Activated effector memory CD4-positive, alpha-beta T cell treated with Interleukin-2 at 50 U/mL for 16 hours (primary cell): ENCODE measurements around the gene ARHGAP32.
"Not testable (repeated sequence)": the region's sequence is repeated elsewhere in the genome, so short reads cannot be mapped to it uniquely, and the experiment has no call there.

Experiments
- DNase-seq: peaks from one replicate; pipeline ENCODE4 v3.0.0-alpha.2; 2020

The ARHGAP32 gene

DNA sequence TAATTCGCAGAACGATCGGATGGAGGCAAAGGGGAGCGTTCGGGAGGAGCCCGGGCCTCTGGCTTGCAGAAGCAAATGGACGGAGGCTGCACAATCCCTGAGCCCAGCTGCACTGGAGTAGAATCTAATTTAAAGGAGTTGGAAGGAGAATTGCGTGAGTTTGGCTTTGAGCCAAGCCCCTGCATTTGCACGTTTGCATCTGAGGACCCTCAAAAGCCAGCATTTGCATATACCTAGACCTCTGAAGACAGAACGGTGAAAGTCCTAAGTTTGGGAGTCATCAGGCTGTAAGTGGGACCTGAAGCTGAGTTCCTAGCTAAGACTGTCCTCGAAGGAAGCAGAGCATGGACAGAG lies 265.0 kb downstream of the ARHGAP32 start:
- DNase-seq, result no peak

DNA sequence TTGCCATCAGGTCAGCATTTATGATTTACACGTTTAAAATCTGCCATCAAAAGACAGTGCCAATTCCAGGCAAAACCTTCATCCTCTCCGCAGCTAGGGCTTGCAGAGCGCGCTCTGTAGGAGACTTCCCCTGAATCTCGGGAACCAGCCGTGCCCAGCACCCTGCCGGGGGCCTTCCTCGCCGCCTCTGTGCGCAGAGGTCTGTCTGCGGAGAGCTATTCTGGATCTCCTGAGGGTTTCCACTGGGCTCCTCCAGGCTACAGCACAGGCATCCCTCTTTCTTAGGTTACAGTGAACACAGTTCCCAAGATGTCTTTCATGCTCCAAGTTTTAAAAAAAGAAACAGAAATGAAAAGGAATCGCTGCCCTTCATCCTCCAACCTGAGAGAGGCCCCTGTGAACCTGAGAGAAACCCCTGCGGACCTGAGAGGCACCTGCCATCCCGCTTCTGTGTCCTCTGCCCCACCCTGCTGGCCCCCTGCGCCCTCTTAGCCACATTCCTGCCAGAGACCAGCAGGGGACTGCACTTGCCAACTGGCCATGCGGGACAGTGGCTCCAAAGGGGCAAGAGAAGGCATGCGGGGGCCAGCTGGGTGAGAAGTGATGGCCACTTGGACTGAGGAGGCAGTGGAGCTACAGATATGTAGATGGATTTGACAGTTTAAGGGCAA lies 265.6 kb downstream of the ARHGAP32 start:
- no peak for DNase-seq

DNA sequence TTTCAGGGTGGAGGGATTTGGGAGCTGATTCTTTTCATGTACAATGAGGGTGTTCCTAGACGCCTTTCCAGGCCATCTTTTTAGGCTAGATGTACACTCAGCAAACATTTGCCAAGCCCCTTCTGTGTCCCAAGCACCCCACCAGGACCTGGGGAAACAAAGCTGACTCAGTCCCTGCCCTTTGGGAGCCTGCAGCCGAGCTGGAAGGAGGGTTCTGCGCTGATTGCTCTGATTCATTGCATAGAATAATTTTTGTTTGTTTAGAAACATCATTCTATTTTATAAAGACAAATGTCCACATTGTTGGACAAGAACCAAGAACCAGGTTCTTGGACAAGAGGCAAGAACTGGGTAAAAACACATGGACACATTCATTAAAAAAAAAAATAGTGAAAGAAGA lies 266.1 kb downstream of the ARHGAP32 start:
- no peak for DNase-seq

DNA sequence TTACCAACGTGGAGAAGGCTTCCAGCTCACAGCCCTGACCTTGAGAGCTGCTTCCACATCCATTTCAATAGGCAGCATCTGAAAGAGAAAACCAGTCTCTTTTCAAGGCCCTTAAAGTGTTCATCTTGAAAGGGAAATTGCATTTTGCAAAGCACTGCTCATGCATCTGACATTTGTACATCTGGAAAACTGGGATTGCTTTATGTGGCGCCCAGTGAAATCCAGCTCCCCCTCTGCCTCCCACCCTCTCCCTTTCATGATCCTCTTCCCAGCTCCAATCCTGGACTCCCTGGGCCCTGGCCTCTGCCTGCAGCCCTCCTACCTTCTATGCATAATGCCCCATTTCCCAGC lies 266.9 kb downstream of the ARHGAP32 start:
- no peak for DNase-seq

DNA sequence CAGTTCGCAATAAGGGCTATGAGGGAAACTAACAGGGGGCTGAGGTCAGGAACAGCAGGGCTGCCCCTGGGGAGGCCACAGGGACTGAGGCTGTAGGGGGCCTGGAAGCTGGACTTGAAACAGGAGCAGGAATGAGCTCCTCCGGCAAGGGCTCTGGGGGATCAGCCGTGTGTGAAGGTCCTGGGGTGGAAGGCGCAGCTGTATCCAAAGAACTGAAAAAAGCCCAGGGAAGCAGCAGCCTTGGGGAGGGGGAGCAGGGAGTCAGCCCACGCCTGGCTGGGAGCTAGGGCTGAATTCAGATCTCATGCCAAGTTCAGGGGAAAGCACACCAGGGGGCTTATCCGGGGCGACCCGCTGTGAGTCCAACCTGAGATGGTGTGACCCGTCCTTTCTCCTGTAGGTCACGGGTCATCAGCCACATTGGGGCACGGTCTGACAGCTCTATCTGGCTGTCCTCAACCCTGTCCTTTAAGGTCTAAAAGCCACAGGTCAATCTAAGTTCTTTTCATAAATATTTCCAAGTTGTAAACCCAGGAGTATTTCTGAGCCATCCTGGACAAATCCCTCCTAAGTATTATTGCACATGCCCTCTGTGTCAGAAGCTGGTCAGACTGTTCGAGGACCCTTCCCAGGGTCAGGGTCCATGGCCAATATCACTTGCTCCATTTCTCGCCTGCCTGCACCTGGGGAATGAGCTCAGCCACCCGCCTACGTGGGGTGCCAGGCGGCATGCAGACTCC lies 267.4 kb downstream of the ARHGAP32 start:
- DNase-seq, result no peak

DNA sequence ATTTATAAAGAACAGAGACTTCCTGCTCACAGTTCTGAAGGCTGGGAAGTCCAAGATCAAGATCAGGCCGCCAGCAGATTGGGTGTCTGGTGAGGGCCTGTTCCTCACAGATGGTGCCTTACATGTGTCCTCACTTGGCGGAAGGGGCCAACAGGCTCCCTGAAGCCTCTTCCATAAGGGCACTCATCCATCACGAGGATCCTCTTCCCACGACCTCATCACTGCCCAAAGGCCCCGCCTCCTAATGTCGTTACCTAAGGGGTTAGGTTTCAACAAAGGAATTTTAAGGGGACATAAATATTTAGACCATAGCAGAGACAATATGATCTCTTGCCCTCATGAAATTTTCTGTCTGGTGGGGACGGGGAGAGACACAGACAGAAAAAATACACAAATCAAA lies 268.0 kb downstream of the ARHGAP32 start:
- DNase-seq, result no peak

DNA sequence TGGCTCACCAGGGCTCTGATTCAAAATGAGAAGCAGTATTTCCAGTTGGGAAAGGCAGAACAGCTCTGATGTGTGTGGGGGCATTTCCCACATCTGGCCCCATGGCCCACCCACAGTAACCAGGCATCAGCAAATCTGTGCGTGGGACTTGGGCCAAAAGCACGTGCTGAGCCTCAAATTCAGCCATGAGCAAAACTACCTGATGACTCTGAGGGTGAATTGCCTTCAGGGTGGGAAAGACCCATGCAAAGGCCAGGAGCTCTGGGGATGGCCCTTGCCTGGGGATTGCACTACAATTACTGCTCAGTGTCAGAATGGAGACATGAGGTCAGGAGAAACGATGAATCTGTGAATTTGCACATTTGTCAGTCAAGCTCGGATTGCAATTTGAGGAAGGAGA lies 270.3 kb downstream of the ARHGAP32 start:
- DNase-seq, result no peak

DNA sequence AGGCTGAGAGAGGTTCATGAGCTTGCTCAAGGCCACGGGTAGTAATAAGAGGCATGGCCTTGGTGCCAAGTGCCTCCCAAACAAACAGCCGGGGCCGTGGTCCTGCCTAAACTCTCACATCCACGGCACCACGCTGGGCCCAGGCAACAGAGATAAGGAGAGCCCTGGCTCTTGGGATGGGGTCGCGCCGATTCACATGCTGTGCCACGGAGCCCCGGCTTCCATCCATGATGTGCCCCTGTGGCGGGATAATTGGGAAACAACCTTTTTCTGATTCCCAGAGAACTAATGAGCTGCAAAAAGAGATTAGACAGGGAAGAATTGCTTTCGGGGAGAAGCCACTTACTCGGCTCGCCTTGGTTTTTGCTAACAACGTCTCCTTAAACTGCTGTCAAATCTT lies 271.5 kb downstream of the ARHGAP32 start:
- DNase-seq, result no peak

DNA sequence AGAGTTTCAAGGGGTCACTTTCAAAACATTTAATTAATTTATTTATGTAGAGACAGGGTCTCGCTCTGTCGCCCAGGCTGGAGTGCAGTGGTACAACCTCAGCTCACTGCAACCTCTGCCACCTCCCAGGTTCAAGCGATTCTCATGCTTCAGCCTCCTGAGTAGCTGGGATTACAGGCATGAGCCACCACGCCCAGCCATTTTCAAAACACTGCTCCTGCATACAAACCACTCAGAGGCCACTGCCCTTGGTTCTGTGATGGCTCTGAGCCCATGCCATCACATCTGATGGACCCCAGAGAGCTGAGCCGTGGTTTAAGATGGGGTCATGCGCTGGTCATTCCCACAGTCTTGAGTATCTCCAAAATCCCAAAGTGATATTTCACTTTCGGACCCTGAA lies 272.5 kb downstream of the ARHGAP32 start:
- DNase-seq, result not testable (repeated sequence)

DNA sequence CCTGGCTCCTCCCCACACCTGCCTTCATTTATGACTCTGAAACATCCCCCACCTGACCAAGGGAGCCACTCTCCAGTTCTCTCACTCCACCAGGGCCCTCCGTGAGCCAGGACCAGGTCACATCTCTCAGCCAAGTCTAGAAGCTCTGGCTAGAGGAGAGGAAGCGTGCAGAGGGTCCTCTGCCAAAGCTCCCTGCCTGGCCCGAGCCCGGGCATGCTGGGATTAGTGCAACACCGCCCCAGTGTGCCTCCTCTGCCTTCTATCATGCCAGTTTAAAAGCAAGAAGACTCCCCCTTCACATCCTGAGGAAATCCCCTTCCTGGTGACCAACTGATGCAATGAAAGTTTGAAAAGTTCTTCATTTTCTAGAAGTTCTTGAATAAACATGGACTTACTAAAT lies 272.9 kb downstream of the ARHGAP32 start:
- no peak for DNase-seq

DNA sequence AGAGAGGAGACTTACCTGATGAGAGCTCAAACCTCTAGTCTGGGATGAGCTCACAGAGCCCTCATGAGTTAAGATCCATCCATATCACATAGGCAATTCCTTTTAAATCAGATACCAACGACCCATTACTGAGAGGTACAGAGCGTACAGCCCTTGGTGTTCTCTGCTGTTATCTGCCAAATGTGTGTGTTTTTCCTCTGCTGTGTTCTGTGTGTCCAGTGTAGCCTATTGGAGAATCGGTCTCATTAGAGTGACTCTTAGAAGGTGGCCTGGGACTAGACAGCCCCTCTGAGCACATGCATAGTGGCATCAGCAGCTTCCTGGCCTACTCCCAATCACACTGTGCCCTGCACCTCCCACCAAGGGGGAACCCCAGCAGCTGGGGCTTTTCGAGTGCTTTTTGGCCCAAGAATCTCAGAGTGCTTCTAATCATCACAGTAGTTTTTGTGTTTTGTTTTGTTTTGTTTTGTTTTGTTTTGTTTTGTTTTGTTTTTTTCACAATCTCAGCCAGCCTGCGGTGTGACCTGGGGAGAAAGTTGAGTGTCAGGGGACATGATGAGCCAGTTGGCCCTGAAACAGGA lies 274.9 kb downstream of the ARHGAP32 start:
- DNase-seq, result no peak

DNA sequence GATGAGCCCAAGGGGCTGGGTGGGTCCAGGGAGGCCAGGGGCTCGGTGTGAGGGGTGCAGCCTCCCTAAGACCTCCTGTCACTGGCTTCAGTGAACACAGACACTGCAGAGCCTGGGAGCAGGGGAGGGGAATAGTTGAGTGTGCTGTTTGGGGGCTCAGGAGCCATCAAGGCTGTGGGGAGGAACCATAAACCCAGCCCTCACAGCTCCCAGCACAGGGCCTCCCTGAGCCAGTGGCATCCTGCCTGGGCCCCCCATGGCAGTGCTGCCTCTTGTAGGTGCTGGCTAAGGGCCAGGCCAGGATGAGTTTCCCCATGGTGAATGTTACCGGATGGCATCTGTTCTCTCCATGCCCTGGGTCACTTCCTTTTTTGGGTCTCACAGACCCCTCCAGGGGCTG lies 275.4 kb downstream of the ARHGAP32 start:
- DNase-seq, result no peak

DNA sequence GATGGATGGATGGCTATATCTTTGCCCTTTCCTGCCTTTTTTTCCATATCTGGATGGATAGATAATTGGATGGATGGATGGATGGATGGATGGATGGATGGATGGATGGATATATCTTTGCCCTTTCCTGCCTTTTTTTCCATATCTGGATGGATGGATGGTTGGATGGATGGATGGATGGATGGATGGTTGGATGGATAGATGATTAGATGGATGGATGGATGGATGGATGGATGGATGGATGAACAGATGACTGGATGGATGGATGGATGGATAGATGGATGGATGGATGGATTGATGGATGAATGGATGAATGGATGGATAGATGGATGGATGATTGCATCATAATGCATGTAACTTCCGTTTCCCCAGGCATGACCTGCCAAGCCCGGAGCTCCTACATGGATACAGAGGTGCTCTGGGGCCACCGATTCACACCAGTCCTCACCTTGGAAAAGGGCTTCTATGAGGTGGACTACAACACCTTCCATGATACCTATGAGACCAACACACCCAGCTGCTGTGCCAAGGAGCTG lies 276.0 kb downstream of the ARHGAP32 start:
- DNase-seq, result no peak

DNA sequence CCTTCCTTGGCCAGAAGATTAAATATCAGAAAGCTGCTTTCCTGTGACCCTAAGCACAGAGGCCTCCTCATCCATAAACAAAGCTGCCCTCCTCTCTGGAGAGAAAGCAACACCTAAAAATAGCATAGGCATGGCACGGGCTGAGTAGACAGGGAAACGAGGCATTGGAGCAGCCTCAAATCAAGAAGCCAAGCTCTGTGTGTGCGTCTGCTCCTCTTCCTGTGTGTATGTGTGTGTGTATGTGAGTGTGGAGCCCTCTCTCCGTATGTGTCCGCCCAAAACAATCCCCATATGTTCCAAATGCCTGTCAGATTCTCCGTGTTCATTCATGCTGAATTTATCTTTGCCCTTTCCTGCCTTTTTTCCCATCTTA lies 277.0 kb downstream of the ARHGAP32 start:
- DNase-seq, result no peak
